DND-41 (cell line): Measurements from ENCODE around the gene PNPLA2.
A peak's percentile ranks its signal among the peaks of the same experiment; 100 is the strongest.

Experiments used
- ATAC-seq: fragments of 200-7000 bp; cut with Tn5 transposase; 3 replicates; pipeline ENCODE4 v1.9.1; 2021; ENCODE audit warnings: low read depth; ENCODE audit not compliant: insufficient read depth
- DNase-seq: peaks from one replicate; pipeline ENCODE4 v3.0.0-alpha.2; 2020
- H2AFZ ChIP-seq: 2 replicates; pipeline ENCODE4 v1.6.0; 2012; ENCODE audit warnings: low read depth, low read length
- H3K27ac ChIP-seq: 2 replicates; pipeline ENCODE4 v1.5.1; 2012; ENCODE audit warnings: low read length, inconsistent platforms
- H3K27me3 ChIP-seq: fragments of 200-600 bp; sonication (generic); 2 replicates; pipeline ENCODE4 v1.6.0; 2012; ENCODE audit warnings: low read length, mild to moderate bottlenecking, inconsistent platforms; ENCODE audit not compliant: insufficient read depth, poor library complexity
- H3K36me3 ChIP-seq: 2 replicates; pipeline ENCODE4 v1.5.1; 2012; ENCODE audit warnings: low read length, inconsistent platforms; ENCODE audit not compliant: insufficient read depth
- H3K4me1 ChIP-seq: 2 replicates; pipeline ENCODE4 v1.5.1; 2012; ENCODE audit warnings: mild to moderate bottlenecking, low read length; ENCODE audit not compliant: insufficient read depth
- H3K4me2 ChIP-seq: 2 replicates; pipeline ENCODE4 v1.6.0; 2012; ENCODE audit warnings: mild to moderate bottlenecking, moderate library complexity, low read length, inconsistent platforms; ENCODE audit not compliant: insufficient read depth
- H3K4me3 ChIP-seq, 2 experiments: fragments of 200-600 bp in 1 of 2; shearing (Covaris generic) in 1 of 2; 2 replicates each; pipeline ENCODE4 v1.5.1; 2012 to 2016; ENCODE audit warnings: inconsistent platforms in 2 of 2, low read length in 2 of 2, mild to moderate bottlenecking in 2 of 2, low read depth in 1 of 2, moderate library complexity in 1 of 2
- H3K79me2 ChIP-seq: 2 replicates; pipeline ENCODE4 v1.6.0; 2012; ENCODE audit warnings: low read length, inconsistent platforms; ENCODE audit not compliant: insufficient read depth
- H3K9ac ChIP-seq: 2 replicates; pipeline ENCODE4 v1.6.0; 2012; ENCODE audit warnings: low read depth, mild to moderate bottlenecking, inconsistent platforms, low read length, moderate library complexity
- H3K9me3 ChIP-seq: 2 replicates; pipeline ENCODE4 v1.5.1; 2012; ENCODE audit warnings: low read length, moderate library complexity, mild to moderate bottlenecking, inconsistent platforms; ENCODE audit not compliant: insufficient read depth, severe bottlenecking
- H4K20me1 ChIP-seq: 2 replicates; pipeline ENCODE4 v1.6.0; 2012; ENCODE audit warnings: low read length; ENCODE audit not compliant: insufficient read depth
- EZH2 ChIP-seq: IDR thresholded peaks from 3 replicates; pipeline ENCODE4 v1.6.1; 2012; ENCODE audit warnings: borderline replicate concordance, low read depth, mild to moderate bottlenecking, moderate library complexity, low read length, inconsistent platforms; ENCODE audit not compliant: severe bottlenecking
- TF ChIP-seq, protein P1 (sequence below): IDR thresholded peaks from 2 replicates; pipeline ENCODE4 v1.5.1; 2012; ENCODE audit warnings: borderline replicate concordance, low read length, moderate library complexity, mild to moderate bottlenecking; ENCODE audit not compliant: poor library complexity, severe bottlenecking; ENCODE audit errors: extremely low read depth

Gene PNPLA2

DNA sequence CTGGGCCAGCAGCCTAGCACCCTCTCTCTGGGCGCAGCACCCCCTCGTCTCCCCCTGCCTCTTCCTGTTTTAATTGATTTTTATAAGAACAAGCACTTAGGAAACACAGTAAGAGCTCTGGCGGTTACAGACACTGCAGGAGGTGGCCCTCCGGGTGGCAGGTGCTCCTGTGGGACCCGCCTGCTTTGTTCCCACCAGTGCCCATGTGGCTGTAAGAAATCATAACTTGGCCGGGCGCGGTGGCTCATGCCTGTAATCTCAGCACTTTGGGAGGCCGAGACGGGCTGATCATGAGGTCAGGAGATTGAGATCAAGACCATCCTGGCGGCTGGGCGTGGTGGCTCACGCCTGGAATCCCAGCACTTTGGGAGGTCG, 42.4 kb downstream of the PNPLA2 start:
- Histone ChIP-seq H3K27me3 (no peaks in the 10 kb centered on the region), H3K9me3 (no peaks in the 10 kb centered on the region), H2AFZ (no peak overlapping the region), H3K4me3 (no peak overlapping the region), H3K9ac (no peak overlapping the region), H3K4me2 (no peak overlapping the region), H3K4me1 (no peaks in the 10 kb centered on the region), H3K36me3 (no peaks in the 10 kb centered on the region), H4K20me1 (peaks cover 16% of the 10 kb centered on the region), H3K79me2 (no peaks in the 10 kb centered on the region), H3K27ac (no peak overlapping the region)
- no peak for DNase-seq
- peak; percentile 6; the same call in 2 of the 3 replicates for ATAC-seq
- no peak for TF ChIP-seq EZH2
- TF ChIP-seq, protein P1, sequence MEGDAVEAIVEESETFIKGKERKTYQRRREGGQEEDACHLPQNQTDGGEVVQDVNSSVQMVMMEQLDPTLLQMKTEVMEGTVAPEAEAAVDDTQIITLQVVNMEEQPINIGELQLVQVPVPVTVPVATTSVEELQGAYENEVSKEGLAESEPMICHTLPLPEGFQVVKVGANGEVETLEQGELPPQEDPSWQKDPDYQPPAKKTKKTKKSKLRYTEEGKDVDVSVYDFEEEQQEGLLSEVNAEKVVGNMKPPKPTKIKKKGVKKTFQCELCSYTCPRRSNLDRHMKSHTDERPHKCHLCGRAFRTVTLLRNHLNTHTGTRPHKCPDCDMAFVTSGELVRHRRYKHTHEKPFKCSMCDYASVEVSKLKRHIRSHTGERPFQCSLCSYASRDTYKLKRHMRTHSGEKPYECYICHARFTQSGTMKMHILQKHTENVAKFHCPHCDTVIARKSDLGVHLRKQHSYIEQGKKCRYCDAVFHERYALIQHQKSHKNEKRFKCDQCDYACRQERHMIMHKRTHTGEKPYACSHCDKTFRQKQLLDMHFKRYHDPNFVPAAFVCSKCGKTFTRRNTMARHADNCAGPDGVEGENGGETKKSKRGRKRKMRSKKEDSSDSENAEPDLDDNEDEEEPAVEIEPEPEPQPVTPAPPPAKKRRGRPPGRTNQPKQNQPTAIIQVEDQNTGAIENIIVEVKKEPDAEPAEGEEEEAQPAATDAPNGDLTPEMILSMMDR: no peak

DNA sequence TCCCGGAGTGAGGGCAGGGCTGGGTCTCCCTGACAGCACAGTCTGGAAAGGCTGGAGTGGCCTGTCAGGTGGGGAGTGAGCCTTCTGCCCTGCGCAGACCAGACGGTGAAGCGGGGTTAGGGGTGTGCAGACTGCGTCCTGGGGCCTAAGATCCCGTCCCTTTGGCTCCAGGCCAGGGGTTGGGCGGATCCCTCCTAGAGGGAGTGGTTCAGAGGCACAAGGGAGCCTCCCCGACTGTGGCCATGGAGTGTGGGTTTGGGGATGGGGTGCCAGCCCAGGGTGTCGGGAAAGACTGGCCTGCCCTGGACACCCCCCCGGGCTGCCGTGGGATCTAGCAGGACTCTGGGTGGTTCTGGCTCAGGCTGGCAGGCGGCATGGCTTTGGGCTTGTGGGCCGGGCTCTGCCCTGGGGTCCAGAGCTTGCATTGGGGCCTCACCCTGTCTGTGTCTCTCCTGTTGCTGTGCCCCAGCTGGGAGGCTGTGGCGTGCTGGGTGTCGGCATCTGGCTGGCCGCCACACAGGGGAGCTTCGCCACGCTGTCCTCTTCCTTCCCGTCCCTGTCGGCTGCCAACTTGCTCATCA, 43.5 kb downstream of the PNPLA2 start:
- Histone ChIP-seq H3K4me1 (no peaks in the 10 kb centered on the region), H3K27ac (no peak overlapping the region), H2AFZ (no peak overlapping the region), H4K20me1 (peaks cover 16% of the 10 kb centered on the region), H3K36me3 (no peaks in the 10 kb centered on the region), H3K27me3 (no peaks in the 10 kb centered on the region), H3K9me3 (no peaks in the 10 kb centered on the region), H3K9ac (no peak overlapping the region), H3K4me3 (no peak overlapping the region), H3K79me2 (no peaks in the 10 kb centered on the region), H3K4me2 (no peak overlapping the region)
- no peak for DNase-seq
- ATAC-seq: peak; percentile 2; the same call in 1 of the 3 replicates
- TF ChIP-seq, protein P1: no peak
- no peak for TF ChIP-seq EZH2

DNA sequence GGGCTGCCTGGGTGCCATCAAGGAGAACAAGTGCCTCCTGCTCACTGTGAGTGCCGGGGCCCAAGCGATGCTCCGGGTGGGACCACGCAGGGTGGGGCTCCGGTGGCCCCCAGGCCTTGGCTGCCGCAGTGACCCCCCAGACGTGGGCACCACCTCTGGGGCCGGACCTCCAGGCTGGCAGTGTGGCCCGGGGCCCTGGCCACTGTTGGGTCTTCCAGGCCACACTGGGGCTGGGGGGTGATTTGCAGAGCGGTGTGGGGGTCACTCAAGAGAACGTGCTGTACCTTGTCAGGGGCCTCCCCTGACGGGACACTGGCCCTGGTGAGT, 43.9 kb downstream of the PNPLA2 start:
- H3K9ac ChIP-seq: no peak overlapping the region
- peaks cover 14% of the 10 kb centered on the region for H4K20me1 ChIP-seq
- no peaks in the 10 kb centered on the region for H3K36me3 ChIP-seq
- H3K4me1 ChIP-seq: no peaks in the 10 kb centered on the region
- H3K9me3 ChIP-seq: no peaks in the 10 kb centered on the region
- H3K79me2 ChIP-seq: no peaks in the 10 kb centered on the region
- H2AFZ ChIP-seq: no peak overlapping the region
- H3K27me3 ChIP-seq: no peaks in the 10 kb centered on the region
- TF ChIP-seq, protein P1: no peak
- TF ChIP-seq EZH2: no peak
- DNase-seq (no peak), ATAC-seq (no peak)
- no peak overlapping the region for H3K27ac ChIP-seq
- no peak overlapping the region for H3K4me3 ChIP-seq
- no peak overlapping the region for H3K4me2 ChIP-seq
